ENCODE results near the gene PKIG. TPM values are rescaled to one million over a fixed set of nuclear protein-coding genes. Genes with fewer than 3 reads are reported as not detected.
"Not testable (repeated sequence)": the region's sequence is repeated elsewhere in the genome, so short reads cannot be mapped to it uniquely, and the experiment has no call there.

Gene PKIG
- total and polyA plus RNA-seq, 2 experiments from 2014 or later, result 47.6 to 51.9 TPM

- Histone ChIP-seq H3K79me2 (no peaks in the 10 kb centered on the region), H3K4me3 (no peak overlapping the region), H3K36me3 (replicated peaks; ENCODE audit: insufficient read depth, low read depth) (no peaks in the 10 kb centered on the region), H3K9me3 (ENCODE audit: low read depth) (no peaks in the 10 kb centered on the region), H3K9me2 (replicated peaks; ENCODE audit: insufficient read depth) (no peaks in the 10 kb centered on the region), H3K27ac (no peak overlapping the region), H3K4me2 (no peak overlapping the region), H3K27me3 (no peaks in the 10 kb centered on the region), H4K20me1 (ENCODE audit: insufficient read depth, poor library complexity, severe bottlenecking) (no peaks in the 10 kb centered on the region), H3K4me1 (ENCODE audit: insufficient read depth) (no peaks in the 10 kb centered on the region), H2AFZ (no peak overlapping the region)
- 100% methylated on average over 2 of the region's 2 CpGs for WGBS (ENCODE audit: low lambda C conversion rate, missing lambda C conversion rate)
- TF ChIP-seq CTCF (IDR thresholded peaks at IDR 0.05; ENCODE audit: poor library complexity) (no peak), EZH2phosphoT487 (IDR thresholded peaks at IDR 0.05; ENCODE audit: low read depth, severe bottlenecking, unreplicated experiment) (no peak)
- DNase-seq (ENCODE audit: low spot score), result no peak
Measured at GRCh38 chr20:44653546-44653945, 71.2 kb downstream of the PKIG start.

GRCh38 chr20:44654210-44654609 is 71.8 kb downstream of the PKIG start:
- DNase-seq (ENCODE audit: low spot score); H3K36me3 ChIP-seq (replicated peaks; ENCODE audit: insufficient read depth, low read depth); H3K27ac ChIP-seq; H3K9me2 ChIP-seq (replicated peaks; ENCODE audit: insufficient read depth); H2AFZ ChIP-seq; H3K4me2 ChIP-seq; H3K79me2 ChIP-seq; H3K9me3 ChIP-seq (ENCODE audit: low read depth); H3K4me3 ChIP-seq; H3K4me1 ChIP-seq (ENCODE audit: insufficient read depth); H4K20me1 ChIP-seq (ENCODE audit: insufficient read depth, poor library complexity, severe bottlenecking); H3K27me3 ChIP-seq: not testable (repeated sequence)
- 96% methylated on average over 5 of the region's 5 CpGs for WGBS (ENCODE audit: low lambda C conversion rate, missing lambda C conversion rate)

GRCh38 chr20:44656448-44656847 is 74.1 kb downstream of the PKIG start:
- Histone ChIP-seq H2AFZ (no peak overlapping the region), H3K9me2 (replicated peaks; ENCODE audit: insufficient read depth) (no peaks in the 10 kb centered on the region), H3K4me3 (no peak overlapping the region), H3K79me2 (no peaks in the 10 kb centered on the region), H3K4me1 (ENCODE audit: insufficient read depth) (no peaks in the 10 kb centered on the region), H4K20me1 (ENCODE audit: insufficient read depth, poor library complexity, severe bottlenecking) (no peaks in the 10 kb centered on the region), H3K9me3 (ENCODE audit: low read depth) (no peaks in the 10 kb centered on the region), H3K36me3 (replicated peaks; ENCODE audit: insufficient read depth, low read depth) (no peaks in the 10 kb centered on the region), H3K27ac (no peak overlapping the region), H3K27me3 (no peaks in the 10 kb centered on the region), H3K4me2 (no peak overlapping the region)
- DNase-seq (ENCODE audit: low spot score), result no peak
- WGBS (ENCODE audit: low lambda C conversion rate, missing lambda C conversion rate), result 72% methylated on average over 3 of the region's 3 CpGs
- no peak for TF ChIP-seq CTCF (IDR thresholded peaks at IDR 0.05; ENCODE audit: poor library complexity)
- no peak for TF ChIP-seq EZH2phosphoT487 (IDR thresholded peaks at IDR 0.05; ENCODE audit: low read depth, severe bottlenecking, unreplicated experiment)
- no peak for TF ChIP-seq EZH2 (IDR thresholded peaks at IDR 0.05; ENCODE audit: borderline replicate concordance)

- Histone ChIP-seq H3K79me2 (no peaks in the 10 kb centered on the region), H2AFZ (no peak overlapping the region), H3K4me3 (no peak overlapping the region), H3K9me3 (ENCODE audit: low read depth) (no peaks in the 10 kb centered on the region), H3K4me2 (no peak overlapping the region), H3K9me2 (replicated peaks; ENCODE audit: insufficient read depth) (no peaks in the 10 kb centered on the region), H3K36me3 (replicated peaks; ENCODE audit: insufficient read depth, low read depth) (no peaks in the 10 kb centered on the region), H3K27me3 (no peaks in the 10 kb centered on the region), H4K20me1 (ENCODE audit: insufficient read depth, poor library complexity, severe bottlenecking) (no peaks in the 10 kb centered on the region), H3K27ac (no peak overlapping the region), H3K4me1 (ENCODE audit: insufficient read depth) (no peaks in the 10 kb centered on the region)
- no peak for TF ChIP-seq EZH2phosphoT487 (IDR thresholded peaks at IDR 0.05; ENCODE audit: low read depth, severe bottlenecking, unreplicated experiment)
- no peak for TF ChIP-seq CTCF (IDR thresholded peaks at IDR 0.05; ENCODE audit: poor library complexity)
- TF ChIP-seq EZH2 (IDR thresholded peaks at IDR 0.05; ENCODE audit: borderline replicate concordance), result no peak
- no peak for DNase-seq (ENCODE audit: low spot score)
- WGBS (ENCODE audit: low lambda C conversion rate, missing lambda C conversion rate), result 100% methylated on average over 2 of the region's 2 CpGs
Measured at GRCh38 chr20:44657875-44658274, 75.5 kb downstream of the PKIG start.
